CD4-positive, alpha-beta T cell (primary cell): Measurements from ENCODE around the gene SAXO1. TPM values are rescaled to one million over a fixed set of nuclear protein-coding genes. Genes with fewer than 3 reads are reported as not detected.

Experiments used
- ATAC-seq: fragments of 200-7000 bp; cut with Tn5 transposase; one replicate; pipeline ENCODE4 v1.10.0; 2022; ENCODE audit warnings: mild to moderate bottlenecking; ENCODE audit not compliant: poor library complexity
- CTCF ChIA-PET: fragments of 350-600 bp; sonication (Branson Sonifier 250); formaldehyde crosslinking; loops from one replicate; lab custom pipeline; 2021; ENCODE audit warnings: antibody characterized with exemption, inconsistent platforms; lab: Charles Lee
- POLR2A ChIA-PET: fragments of 350-600 bp; sonication (Branson Sonifier 250); formaldehyde crosslinking; loops from one replicate; lab custom pipeline; 2021; ENCODE audit warnings: antibody characterized with exemption, inconsistent platforms; lab: Charles Lee
- DNase-seq, 14 experiments: peaks; one replicate each; pipeline ENCODE4 v3.0.0-alpha.2; 2013 to 2020; ENCODE audit warnings: mixed read lengths in 2 of 14
- H3K27ac ChIP-seq, 2 donors: one replicate each; pipeline versions ENCODE4 v1.5.1 to v1.7.0; 2013; ENCODE audit warnings: low read length in 2 of 2, low read depth in 1 of 2, mild to moderate bottlenecking in 1 of 2
- H3K27me3 ChIP-seq, 2 experiments: 1 replicate in 1 of 2; 2 replicates in 1 of 2; pipeline versions ENCODE4 v1.6.1 to v1.7.0; 2013; ENCODE audit warnings: low read length in 2 of 2, control low read depth in 1 of 2, mild to moderate bottlenecking in 1 of 2, moderate library complexity in 1 of 2; ENCODE audit not compliant: insufficient read depth in 2 of 2, control insufficient read depth in 1 of 2
- H3K36me3 ChIP-seq: one replicate; pipeline ENCODE4 v1.6.1; 2013; ENCODE audit warnings: low read length, control low read depth; ENCODE audit not compliant: insufficient read depth
- H3K4me1 ChIP-seq: one replicate; pipeline ENCODE4 v1.6.1; 2013; ENCODE audit warnings: low read length, control low read depth; ENCODE audit not compliant: insufficient read depth
- H3K4me3 ChIP-seq: one replicate; pipeline ENCODE4 v1.5.1; 2013; ENCODE audit warnings: mild to moderate bottlenecking, low read length, moderate library complexity
- H3K9me3 ChIP-seq, 2 experiments: 1 replicate in 1 of 2; 2 replicates in 1 of 2; pipeline versions ENCODE4 v1.6.1 to v1.7.0; 2013; ENCODE audit warnings: low read length in 2 of 2, mild to moderate bottlenecking in 2 of 2, control low read depth in 1 of 2, moderate library complexity in 1 of 2; ENCODE audit not compliant: control insufficient read depth in 1 of 2, insufficient read depth in 1 of 2
- H3K27ac Mint-ChIP-seq: one replicate; pipeline ENCODE4 v1.8.0; 2020; ENCODE audit warnings: mixed read lengths
- H3K27me3 Mint-ChIP-seq: one replicate; pipeline ENCODE4 v1.8.0; 2021; ENCODE audit warnings: mixed read lengths
- H3K36me3 Mint-ChIP-seq: one replicate; pipeline ENCODE4 v1.8.0; 2021; ENCODE audit warnings: low read depth, mixed read lengths
- H3K4me1 Mint-ChIP-seq: one replicate; pipeline ENCODE4 v1.8.0; 2021; ENCODE audit warnings: low read depth, mixed read lengths
- H3K4me3 Mint-ChIP-seq: one replicate; pipeline ENCODE4 v1.8.0; 2020; ENCODE audit warnings: mild to moderate bottlenecking, mixed read lengths
- H3K9me3 Mint-ChIP-seq: one replicate; pipeline ENCODE4 v1.8.0; 2020; ENCODE audit warnings: mixed read lengths
- intact Hi-C, 2 experiments: fragments of 100-400 bp; cut with DNase I in 1 of 2; cut with micrococcal nuclease in 1 of 2; formaldehyde crosslinking; loops; one replicate each; pipeline versions ENCODE4 v1.15.1 to v1.9.0; 2023 to 2025; cut with DNase I, micrococcal nuclease
- total RNA-seq, 174 experiments: library from RNA in 2 of 174; stranded (reverse) in 2 of 174; gene quantifications; one replicate each; pipeline ENCODE4 v1.2.3 and lab custom pipeline; 2021 to 2026
- TF ChIP-seq, protein P1 (sequence below): fragments of 200-600 bp; IDR thresholded peaks from one replicate; pipeline ENCODE4 v1.8.0; 2022; ENCODE audit warnings: antibody characterized with exemption, mild to moderate bottlenecking

SAXO1 gene
- total RNA-seq, 2 experiments from 2014 or later = 0.19 to 0.34 TPM

DNA sequence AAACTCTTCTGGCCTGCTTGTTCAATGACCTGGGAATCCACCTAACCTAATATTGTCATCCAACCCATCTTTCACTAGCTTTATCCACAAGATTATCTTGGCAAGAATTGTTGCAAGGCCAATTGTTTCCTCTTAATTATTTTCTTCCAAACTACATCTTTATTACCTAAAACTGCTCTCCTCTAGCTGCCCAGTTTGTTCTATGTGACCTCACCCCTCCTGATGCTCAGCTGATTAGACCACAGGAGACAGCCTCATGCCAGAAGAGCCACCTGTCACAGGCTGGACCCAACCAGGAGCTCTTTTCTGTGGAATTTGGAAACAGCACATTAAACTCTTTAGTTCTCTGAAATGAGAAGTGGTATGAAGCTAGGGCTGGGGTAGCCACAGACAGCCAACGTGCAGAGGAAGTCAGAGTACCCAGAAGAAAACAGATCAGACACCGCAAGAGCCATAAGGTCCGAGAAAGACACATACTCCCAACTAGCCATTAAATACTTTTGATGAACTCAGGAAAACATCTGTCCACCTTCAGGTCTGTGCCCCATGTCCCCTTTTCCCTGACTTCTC lies 12.0 kb downstream of the SAXO1 start:
- Mint-ChIP-seq H3K36me3 (no peaks in the 10 kb centered on the region), H3K27ac (no peak overlapping the region), H3K4me3 (no peak overlapping the region), H3K27me3 (peaks cover 13% of the 10 kb centered on the region), H3K4me1 (no peaks in the 10 kb centered on the region), H3K9me3 (no peaks in the 10 kb centered on the region)
- no peak for ATAC-seq
- no peak for DNase-seq
- intact Hi-C loops = loop anchor here in 1 of 2 experiments (10.0 kb wide), 1 partner anchor 1486 kb away; no protein-coding TSS in a partner anchor
- no peak overlapping the region for H3K4me3 ChIP-seq
- H3K27me3 ChIP-seq = no peaks in the 10 kb centered on the region
- TF ChIP-seq, protein P1, sequence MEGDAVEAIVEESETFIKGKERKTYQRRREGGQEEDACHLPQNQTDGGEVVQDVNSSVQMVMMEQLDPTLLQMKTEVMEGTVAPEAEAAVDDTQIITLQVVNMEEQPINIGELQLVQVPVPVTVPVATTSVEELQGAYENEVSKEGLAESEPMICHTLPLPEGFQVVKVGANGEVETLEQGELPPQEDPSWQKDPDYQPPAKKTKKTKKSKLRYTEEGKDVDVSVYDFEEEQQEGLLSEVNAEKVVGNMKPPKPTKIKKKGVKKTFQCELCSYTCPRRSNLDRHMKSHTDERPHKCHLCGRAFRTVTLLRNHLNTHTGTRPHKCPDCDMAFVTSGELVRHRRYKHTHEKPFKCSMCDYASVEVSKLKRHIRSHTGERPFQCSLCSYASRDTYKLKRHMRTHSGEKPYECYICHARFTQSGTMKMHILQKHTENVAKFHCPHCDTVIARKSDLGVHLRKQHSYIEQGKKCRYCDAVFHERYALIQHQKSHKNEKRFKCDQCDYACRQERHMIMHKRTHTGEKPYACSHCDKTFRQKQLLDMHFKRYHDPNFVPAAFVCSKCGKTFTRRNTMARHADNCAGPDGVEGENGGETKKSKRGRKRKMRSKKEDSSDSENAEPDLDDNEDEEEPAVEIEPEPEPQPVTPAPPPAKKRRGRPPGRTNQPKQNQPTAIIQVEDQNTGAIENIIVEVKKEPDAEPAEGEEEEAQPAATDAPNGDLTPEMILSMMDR = no peak
- H3K4me1 ChIP-seq = no peaks in the 10 kb centered on the region
- H3K9me3 ChIP-seq = no peaks in the 10 kb centered on the region
- H3K36me3 ChIP-seq = no peaks in the 10 kb centered on the region
- H3K27ac ChIP-seq = no peak overlapping the region
- POLR2A ChIA-PET = no interaction called here
- CTCF ChIA-PET = no interaction called here

DNA sequence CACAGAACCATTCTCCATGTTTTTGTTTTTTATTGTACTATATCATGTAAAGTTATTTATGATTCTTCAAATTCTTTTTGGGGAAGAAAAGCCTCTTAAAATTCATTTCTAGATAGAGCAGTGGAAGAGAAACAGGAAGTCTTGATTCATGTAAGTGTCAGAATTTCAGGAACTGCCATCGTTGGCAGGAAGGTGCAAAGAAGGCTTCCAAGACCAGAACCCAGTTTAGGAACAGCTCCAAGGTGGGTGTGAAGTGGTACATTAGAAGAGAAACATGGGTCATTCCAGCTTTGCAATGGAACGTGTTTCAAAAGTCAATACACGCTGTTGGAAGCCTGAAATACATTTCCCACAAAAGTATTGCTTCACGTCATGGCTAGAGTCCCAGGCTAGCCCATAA lies 14.8 kb downstream of the SAXO1 start:
- CTCF ChIA-PET = interaction anchor here (0.6 kb wide), 1 partner anchor 462 kb away, joined by 3 read pairs; no protein-coding TSS in a partner anchor
- Histone ChIP-seq H3K36me3 (no peaks in the 10 kb centered on the region), H3K27ac (no peak overlapping the region), H3K9me3 (no peaks in the 10 kb centered on the region), H3K4me3 (no peak overlapping the region), H3K27me3 (no peaks in the 10 kb centered on the region), H3K4me1 (no peaks in the 10 kb centered on the region)
- no peaks in the 10 kb centered on the region for H3K9me3 Mint-ChIP-seq
- ATAC-seq = no peak
- POLR2A ChIA-PET = no interaction called here
- no peak for DNase-seq
- H3K27me3 Mint-ChIP-seq = peaks cover 12% of the 10 kb centered on the region
- intact Hi-C loops = no loop called here
- H3K4me1 Mint-ChIP-seq = no peaks in the 10 kb centered on the region
- no peak overlapping the region for H3K27ac Mint-ChIP-seq
- TF ChIP-seq, protein P1 = no peak
- H3K36me3 Mint-ChIP-seq = no peaks in the 10 kb centered on the region
- H3K4me3 Mint-ChIP-seq = no peak overlapping the region

DNA sequence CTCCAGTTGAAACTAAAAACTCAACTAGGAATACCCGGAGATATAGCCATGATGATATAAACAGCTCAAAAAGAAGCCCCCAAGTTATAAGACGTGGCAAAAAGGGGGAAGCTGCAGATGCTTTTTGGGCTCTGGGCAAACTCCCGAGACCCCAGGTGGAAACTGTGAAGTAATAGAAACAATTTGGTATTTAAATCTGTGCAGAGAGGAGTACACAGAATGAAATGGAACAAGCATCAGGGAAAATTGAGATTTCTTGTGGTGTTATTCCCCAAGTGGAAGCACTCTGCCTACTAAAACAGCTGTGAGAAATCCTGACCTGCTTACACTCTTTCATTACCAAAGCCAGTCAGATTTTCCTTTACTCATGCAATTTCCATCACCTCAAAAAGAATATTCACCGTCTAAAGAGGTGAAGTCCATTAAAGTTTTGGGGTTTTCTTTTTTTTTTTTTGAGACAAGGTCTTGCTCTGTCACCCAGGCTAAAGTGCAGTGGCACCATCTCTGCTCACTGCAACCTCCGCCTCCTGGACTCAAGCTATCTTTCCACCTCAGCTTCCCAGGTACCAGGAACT lies 23.5 kb downstream of the SAXO1 start:
- Histone ChIP-seq H3K27ac (no peak overlapping the region), H3K27me3 (no peaks in the 10 kb centered on the region), H3K4me3 (no peak overlapping the region), H3K36me3 (no peaks in the 10 kb centered on the region), H3K9me3 (peaks cover 0 to 2% of the 10 kb centered on the region in 2 experiments), H3K4me1 (no peaks in the 10 kb centered on the region)
- ChIA-PET POLR2A (no interaction called here), CTCF (no interaction called here)
- no peaks in the 10 kb centered on the region for H3K9me3 Mint-ChIP-seq
- H3K27ac Mint-ChIP-seq = no peak overlapping the region
- no peaks in the 10 kb centered on the region for H3K27me3 Mint-ChIP-seq
- TF ChIP-seq, protein P1 = no peak
- intact Hi-C loops = no loop called here
- H3K36me3 Mint-ChIP-seq = no peaks in the 10 kb centered on the region
- DNase-seq (no peak), ATAC-seq (no peak)
- no peaks in the 10 kb centered on the region for H3K4me1 Mint-ChIP-seq
- H3K4me3 Mint-ChIP-seq = no peak overlapping the region
